Bronchus fibroblast of lung (primary cell): ENCODE results near the gene CCDC88A. TPM values are rescaled to one million over a fixed set of nuclear protein-coding genes. Genes with fewer than 3 reads are reported as not detected.

Source experiments
- total RNA-seq: library from RNA; depleted of rRNA; stranded (reverse); fragments of >200 nt; gene quantifications from 2 replicates; pipeline ENCODE4 v1.2.3, GENCODE V29; 2015

Gene CCDC88A, protein sequence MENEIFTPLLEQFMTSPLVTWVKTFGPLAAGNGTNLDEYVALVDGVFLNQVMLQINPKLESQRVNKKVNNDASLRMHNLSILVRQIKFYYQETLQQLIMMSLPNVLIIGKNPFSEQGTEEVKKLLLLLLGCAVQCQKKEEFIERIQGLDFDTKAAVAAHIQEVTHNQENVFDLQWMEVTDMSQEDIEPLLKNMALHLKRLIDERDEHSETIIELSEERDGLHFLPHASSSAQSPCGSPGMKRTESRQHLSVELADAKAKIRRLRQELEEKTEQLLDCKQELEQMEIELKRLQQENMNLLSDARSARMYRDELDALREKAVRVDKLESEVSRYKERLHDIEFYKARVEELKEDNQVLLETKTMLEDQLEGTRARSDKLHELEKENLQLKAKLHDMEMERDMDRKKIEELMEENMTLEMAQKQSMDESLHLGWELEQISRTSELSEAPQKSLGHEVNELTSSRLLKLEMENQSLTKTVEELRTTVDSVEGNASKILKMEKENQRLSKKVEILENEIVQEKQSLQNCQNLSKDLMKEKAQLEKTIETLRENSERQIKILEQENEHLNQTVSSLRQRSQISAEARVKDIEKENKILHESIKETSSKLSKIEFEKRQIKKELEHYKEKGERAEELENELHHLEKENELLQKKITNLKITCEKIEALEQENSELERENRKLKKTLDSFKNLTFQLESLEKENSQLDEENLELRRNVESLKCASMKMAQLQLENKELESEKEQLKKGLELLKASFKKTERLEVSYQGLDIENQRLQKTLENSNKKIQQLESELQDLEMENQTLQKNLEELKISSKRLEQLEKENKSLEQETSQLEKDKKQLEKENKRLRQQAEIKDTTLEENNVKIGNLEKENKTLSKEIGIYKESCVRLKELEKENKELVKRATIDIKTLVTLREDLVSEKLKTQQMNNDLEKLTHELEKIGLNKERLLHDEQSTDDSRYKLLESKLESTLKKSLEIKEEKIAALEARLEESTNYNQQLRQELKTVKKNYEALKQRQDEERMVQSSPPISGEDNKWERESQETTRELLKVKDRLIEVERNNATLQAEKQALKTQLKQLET (N-terminal part only)
- total RNA-seq: 28.7 and 40.7 TPM in 2 replicates

DNA sequence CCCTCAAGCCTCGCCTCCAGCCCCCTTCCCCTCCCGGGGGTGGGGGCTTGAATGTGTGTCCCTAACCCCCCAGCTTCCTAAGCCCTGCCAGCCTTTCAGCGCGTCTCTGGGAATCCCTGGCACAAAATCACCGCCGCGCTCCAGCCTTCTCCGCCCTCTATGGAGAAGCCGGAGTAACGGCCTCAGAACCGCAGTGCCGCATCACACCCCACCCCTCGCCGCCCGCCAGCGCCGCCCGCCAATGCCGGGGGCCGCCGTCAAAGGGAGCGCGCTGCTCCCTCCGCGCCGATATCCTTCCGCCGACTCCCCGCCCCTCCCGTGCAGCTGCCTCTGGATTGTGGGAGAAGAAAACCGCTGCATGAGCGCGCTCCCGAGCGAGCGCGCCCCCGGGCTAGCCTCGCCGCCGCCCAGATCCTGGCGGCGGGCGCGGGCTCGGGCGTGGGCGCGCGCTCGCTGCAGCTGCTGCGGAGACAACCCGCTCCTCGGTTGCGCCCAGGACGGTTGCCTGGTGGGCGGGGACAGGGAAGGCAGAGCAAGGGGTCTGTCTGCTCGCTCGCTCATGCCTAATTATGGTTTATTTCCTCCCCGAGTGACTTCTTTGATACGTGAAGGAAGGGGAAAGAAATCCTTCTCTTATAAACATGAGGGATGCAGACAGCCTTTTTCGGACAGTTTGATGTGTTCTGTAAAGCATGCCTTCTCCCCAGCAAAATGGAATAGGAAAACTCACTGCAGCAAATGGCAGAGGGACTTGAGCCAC lies at the start of gene CCDC88A:
TSS of gene CCDC88A (minus strand) at position 178 of the 760 bp plus-strand sequence. CDS start 777 bp downstream, outside the sequence.

DNA sequence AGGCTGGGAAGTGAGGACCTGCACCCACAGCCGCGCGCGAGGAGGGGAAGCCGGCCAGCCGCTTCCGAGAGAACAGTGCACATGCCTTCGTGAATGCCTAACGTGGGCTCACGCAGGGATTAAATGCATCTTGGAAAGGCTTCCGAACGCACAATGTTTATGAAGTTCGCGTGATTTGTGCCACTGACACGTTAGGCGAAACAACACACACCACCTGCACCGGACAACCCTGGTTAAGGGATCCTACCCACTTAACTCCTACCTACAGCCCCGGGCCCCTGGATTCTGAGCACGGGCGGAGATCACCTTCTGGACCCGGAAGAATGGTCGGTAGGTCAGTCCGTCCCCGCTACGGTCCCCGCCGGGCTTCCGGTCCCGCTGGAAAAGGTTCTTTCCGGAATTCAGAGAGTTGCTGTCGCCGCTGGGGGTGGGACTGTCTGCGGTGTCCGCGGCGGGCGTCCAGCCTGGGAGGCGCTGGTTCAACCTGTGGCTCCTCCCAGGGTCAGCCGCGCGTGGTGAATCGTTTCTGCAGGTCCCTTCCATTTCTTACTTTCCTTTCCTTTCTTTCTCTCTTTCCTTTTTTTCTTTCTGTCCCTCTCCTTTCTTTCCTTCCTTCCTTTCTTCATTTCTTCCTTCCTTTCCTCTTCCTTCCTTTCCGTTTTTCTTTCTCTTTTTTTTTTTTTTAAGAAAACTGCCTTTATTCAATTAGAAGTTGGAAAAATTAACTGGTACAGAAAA lies 150.6 kb downstream of the CCDC88A start, which contains the start of gene MTIF2:
TSS of gene MTIF2 (minus strand) at position 325 of the 738 bp plus-strand sequence. CDS start 5,373 bp downstream, outside the sequence.

Other genes starting within 250 kb of the CCDC88A start
- gene CLHC1, start 187.6 kb downstream of the CCDC88A start, total RNA-seq: 2.7 and 3.7 TPM in 2 replicates
- 1,202 and 1,279 TPM in 2 replicates for gene RPS27A, start 187.2 kb downstream of the CCDC88A start, total RNA-seq
- 15.8 and 19.0 TPM in 2 replicates for gene MTIF2, start 150.6 kb downstream of the CCDC88A start, total RNA-seq
- gene CFAP36, start 99.9 kb upstream of the CCDC88A start, total RNA-seq: 14.0 and 22.2 TPM in 2 replicates
- gene PPP4R3B, start 197.8 kb upstream of the CCDC88A start, total RNA-seq: 21.6 and 24.2 TPM in 2 replicates